Stromal cell of bone marrow (primary cell): Measurements from ENCODE around the gene GNA15.

ENCODE experiments used
- DNase-seq: peaks from one replicate; pipeline ENCODE4 v3.0.0-alpha.2; 2012; ENCODE audit warnings: low read depth

GNA15 gene

DNA sequence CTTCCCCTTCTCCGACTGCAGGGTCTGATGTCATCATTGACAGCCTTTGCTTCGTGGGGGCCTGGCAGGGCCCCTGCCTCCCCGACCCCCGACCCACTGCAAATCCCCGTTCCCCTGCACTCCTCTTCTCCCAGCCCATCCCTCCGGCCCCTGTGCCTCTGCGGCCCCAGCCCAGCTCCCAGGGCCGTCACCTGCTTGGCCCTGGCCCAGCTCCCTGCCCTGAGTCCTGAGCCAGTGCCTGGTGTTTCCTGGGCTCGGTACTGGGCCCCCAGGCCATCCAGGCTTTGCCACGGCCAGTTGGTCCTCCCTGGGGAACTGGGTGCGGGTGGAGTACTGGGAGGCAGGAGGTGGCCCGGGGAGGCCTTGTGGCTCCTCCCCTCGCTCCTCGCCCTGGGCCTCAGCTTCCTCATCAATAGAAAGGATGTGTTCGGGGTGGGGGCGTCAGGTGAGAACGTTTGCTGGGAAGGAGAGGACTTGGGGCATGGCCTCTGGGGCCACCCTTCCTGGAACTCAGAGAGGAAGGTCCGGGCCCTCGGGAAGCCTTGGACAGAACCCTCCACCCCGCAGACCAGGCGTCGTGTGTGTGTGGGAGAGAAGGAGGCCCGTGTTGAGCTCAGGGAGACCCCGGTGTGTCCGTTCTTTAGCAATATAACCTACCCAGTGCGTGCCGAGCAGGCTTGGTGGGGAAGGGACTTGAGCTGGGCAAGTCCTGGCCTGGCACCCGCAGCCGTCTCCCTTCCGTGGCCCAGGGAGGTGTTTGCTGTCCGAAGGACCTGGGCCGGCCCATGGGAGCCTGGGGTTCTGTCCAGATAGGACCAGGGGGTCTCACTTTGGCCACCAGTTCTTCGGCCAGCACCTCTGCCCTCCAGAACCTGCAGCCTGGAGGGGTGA is 72.7 kb downstream of the GNA15 start:
- DNase-seq, result no peak

GRCh38 chr19:3210347-3211017 is 74.6 kb downstream of the GNA15 start:
- no peak for DNase-seq

DNA sequence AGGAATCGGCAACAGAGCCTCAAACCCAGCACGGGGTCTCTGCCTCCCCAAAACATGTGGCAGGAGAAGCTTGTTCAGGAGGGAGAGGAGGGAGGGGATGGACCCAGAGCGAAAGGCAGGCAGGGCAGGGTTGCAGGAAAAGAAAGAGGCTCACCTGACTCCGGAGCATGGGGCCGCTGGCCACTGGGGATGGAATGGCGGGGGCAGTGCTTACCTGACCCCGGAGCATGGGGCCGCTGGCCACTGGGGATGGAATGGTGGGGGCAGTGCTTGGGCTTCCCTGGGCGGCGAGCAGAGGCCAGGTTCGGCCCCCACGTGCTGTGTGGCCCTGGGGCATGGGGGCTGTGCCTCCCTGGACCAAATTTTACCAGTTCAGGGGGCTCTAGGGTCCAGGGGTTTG is 75.4 kb downstream of the GNA15 start:
- no peak for DNase-seq

- DNase-seq, result no peak
Measured at GRCh38 chr19:3213159-3213558, 77.3 kb downstream of the GNA15 start.
